Fibroblast of lung (primary cell): Measurements from ENCODE around the gene ENOX1.

Experiments
- EZH2 ChIP-seq: IDR thresholded peaks from 2 replicates; pipeline ENCODE4 v1.5.1; 2012; ENCODE audit warnings: low read length, control low read depth, mild to moderate bottlenecking; ENCODE audit errors: missing control alignments
- TF ChIP-seq, protein P1 (sequence below), 2 donors: IDR thresholded peaks in 1 of 2; conservative IDR thresholded peaks in 1 of 2; 1 replicate in 1 of 2; 2 replicates in 1 of 2; pipeline ENCODE4 v1.5.1; 2011 to 2012; ENCODE audit warnings: low read length in 2 of 2, control low read depth in 1 of 2, inconsistent platforms in 1 of 2, low read depth in 1 of 2, mild to moderate bottlenecking in 1 of 2

- TF ChIP-seq, protein P1, sequence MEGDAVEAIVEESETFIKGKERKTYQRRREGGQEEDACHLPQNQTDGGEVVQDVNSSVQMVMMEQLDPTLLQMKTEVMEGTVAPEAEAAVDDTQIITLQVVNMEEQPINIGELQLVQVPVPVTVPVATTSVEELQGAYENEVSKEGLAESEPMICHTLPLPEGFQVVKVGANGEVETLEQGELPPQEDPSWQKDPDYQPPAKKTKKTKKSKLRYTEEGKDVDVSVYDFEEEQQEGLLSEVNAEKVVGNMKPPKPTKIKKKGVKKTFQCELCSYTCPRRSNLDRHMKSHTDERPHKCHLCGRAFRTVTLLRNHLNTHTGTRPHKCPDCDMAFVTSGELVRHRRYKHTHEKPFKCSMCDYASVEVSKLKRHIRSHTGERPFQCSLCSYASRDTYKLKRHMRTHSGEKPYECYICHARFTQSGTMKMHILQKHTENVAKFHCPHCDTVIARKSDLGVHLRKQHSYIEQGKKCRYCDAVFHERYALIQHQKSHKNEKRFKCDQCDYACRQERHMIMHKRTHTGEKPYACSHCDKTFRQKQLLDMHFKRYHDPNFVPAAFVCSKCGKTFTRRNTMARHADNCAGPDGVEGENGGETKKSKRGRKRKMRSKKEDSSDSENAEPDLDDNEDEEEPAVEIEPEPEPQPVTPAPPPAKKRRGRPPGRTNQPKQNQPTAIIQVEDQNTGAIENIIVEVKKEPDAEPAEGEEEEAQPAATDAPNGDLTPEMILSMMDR (conservative IDR thresholded peaks at IDR 0.05 in 1 of 2, IDR thresholded peaks at IDR 0.05 in 1 of 2; ENCODE audit: low read depth in 1 of 2, low read length in 2 of 2) = no peak
- TF ChIP-seq EZH2 = no peak
Observed at GRCh38 chr13:43766725-43767124, 20.0 kb downstream of the ENOX1 start.
